Neural progenitor cell (in vitro differentiated cells): Measurements from ENCODE around the gene PSEN2. TPM values are rescaled to one million over a fixed set of nuclear protein-coding genes. Genes with fewer than 3 reads are reported as not detected.

ENCODE experiments used
- DNase-seq: peaks from one replicate; pipeline ENCODE4 v3.0.0-alpha.2; 2016; ENCODE audit warnings: low spot score
- H2AFZ ChIP-seq: fragments of 200-600 bp; sonication (generic); replicated peaks from 2 replicates; pipeline ENCODE4 v1.6.1; 2016; ENCODE audit warnings: antibody characterized with exemption
- H3F3A ChIP-seq: fragments of 200-600 bp; sonication (generic); 2 replicates; pipeline ENCODE4 v1.6.1; 2016; ENCODE audit warnings: antibody characterized with exemption, low read depth
- H3K27ac ChIP-seq: fragments of 200-600 bp; sonication (generic); 2 replicates; pipeline ENCODE4 v1.5.1; 2016; ENCODE audit warnings: mild to moderate bottlenecking
- H3K27me3 ChIP-seq: fragments of 200-600 bp; sonication (generic); 2 replicates; pipeline ENCODE4 v1.6.1; 2016; ENCODE audit warnings: mild to moderate bottlenecking, moderate library complexity
- H3K36me3 ChIP-seq: fragments of 200-600 bp; sonication (generic); 2 replicates; pipeline ENCODE4 v1.5.1; 2016
- H3K4me1 ChIP-seq: fragments of 200-600 bp; sonication (generic); 2 replicates; pipeline ENCODE4 v1.6.1; 2016; ENCODE audit warnings: mixed run types
- H3K4me2 ChIP-seq: fragments of 200-600 bp; sonication (generic); 2 replicates; pipeline ENCODE4 v1.6.1; 2016
- H3K4me3 ChIP-seq: fragments of 200-600 bp; sonication (generic); 2 replicates; pipeline ENCODE4 v1.5.1; 2016
- H3K79me2 ChIP-seq: fragments of 200-600 bp; sonication (generic); 2 replicates; pipeline ENCODE4 v1.6.1; 2016; ENCODE audit warnings: low read depth
- H3K9ac ChIP-seq: fragments of 200-600 bp; sonication (generic); 2 replicates; pipeline ENCODE4 v1.6.1; 2016
- H3K9me3 ChIP-seq: fragments of 200-600 bp; sonication (generic); 2 replicates; pipeline ENCODE4 v1.5.1; 2016; ENCODE audit warnings: low read depth
- H4K20me1 ChIP-seq: fragments of 200-600 bp; sonication (generic); 2 replicates; pipeline ENCODE4 v1.6.1; 2016; ENCODE audit warnings: low read depth
- H3K27ac Mint-ChIP-seq: 3 replicates; pipeline ENCODE4 v1.8.0; 2021; ENCODE audit warnings: mixed read lengths
- H3K27me3 Mint-ChIP-seq: 2 replicates; pipeline ENCODE4 v1.8.0; 2022; ENCODE audit warnings: low read depth, mild to moderate bottlenecking, inconsistent platforms, moderate library complexity, mixed read lengths; ENCODE audit not compliant: insufficient read depth
- H3K36me3 Mint-ChIP-seq: 3 replicates; pipeline ENCODE4 v1.8.0; 2021; ENCODE audit warnings: mixed read lengths
- H3K4me1 Mint-ChIP-seq: 3 replicates; pipeline ENCODE4 v1.8.0; 2021; ENCODE audit warnings: mixed read lengths
- H3K4me3 Mint-ChIP-seq: 3 replicates; pipeline ENCODE4 v1.8.0; 2021; ENCODE audit warnings: mild to moderate bottlenecking, moderate library complexity, mixed read lengths
- H3K9me3 Mint-ChIP-seq: 3 replicates; pipeline ENCODE4 v1.8.0; 2020; ENCODE audit warnings: mixed read lengths
- EZH2 ChIP-seq: fragments of 200-600 bp; sonication (generic); IDR thresholded peaks from 2 replicates; pipeline ENCODE4 v1.6.1; 2017; ENCODE audit warnings: antibody characterized with exemption, mild to moderate bottlenecking, moderate library complexity
- EZH2phosphoT487 ChIP-seq: fragments of 200-600 bp; sonication (generic); IDR thresholded peaks from 2 replicates; pipeline ENCODE4 v1.6.1; 2017; ENCODE audit warnings: antibody characterized with exemption
- total RNA-seq: library from RNA; depleted of rRNA; stranded (reverse); fragments of >200 nt; gene quantifications from 2 replicates; pipeline ENCODE4 v1.2.3, GENCODE V29; 2015; ENCODE audit warnings: low replicate concordance
- TF ChIP-seq, protein P1 (sequence below): fragments of 200-600 bp; sonication (generic); IDR thresholded peaks from 2 replicates; pipeline ENCODE4 v1.5.1; 2017; ENCODE audit warnings: antibody characterized with exemption, mild to moderate bottlenecking

Gene PSEN2
- total RNA-seq, 1 donor from 2014 or later = 11.4 TPM

DNA sequence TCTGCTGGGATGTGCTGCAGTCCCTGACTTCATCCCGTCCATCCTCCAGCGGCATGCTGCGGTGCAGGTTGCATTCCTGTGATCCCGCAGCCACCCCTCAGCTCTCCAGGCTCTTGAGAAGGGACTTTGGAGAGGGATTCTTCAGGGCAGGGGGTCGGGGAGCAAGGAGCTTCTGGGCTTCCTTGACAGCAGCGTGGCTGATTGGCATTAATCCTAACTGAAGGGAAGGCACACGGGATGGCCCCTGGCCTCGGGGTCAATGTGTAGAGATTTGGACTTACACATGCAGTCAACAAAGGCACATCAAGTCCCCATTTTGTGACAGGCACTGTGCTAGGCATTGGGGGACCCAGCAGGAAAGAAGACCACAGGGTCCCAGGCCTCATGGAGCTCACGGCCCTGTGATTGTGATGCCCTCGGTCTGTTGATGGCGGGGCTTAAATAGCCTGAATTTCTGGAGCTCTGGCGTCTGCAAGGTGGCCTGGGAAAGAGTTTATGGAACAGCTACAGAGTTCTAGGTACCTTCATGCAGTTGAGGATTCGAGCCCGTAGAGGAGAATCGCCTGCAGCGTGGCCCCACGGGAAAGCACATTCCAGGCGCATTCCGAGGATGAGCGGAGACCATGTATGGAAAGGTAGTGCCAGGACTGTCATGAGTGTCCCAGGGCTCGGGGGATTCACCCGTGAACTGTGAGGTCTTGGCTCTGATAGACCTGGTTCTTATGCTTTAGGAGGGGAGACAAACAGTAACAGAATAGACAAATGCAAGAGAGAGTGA lies 20.1 kb downstream of the PSEN2 start:
- Mint-ChIP-seq H3K4me3 (no peak overlapping the region), H3K27me3 (peaks cover 9% of the 10 kb centered on the region), H3K27ac (peak overlapping the region; percentile 83), H3K36me3 (peaks cover 10% of the 10 kb centered on the region), H3K4me1 (peaks cover 3% of the 10 kb centered on the region), H3K9me3 (no peaks in the 10 kb centered on the region)
- Histone ChIP-seq H3K9ac (no peak overlapping the region), H3K27ac (no peak overlapping the region), H3F3A (no peaks in the 10 kb centered on the region), H3K4me3 (no peak overlapping the region), H3K4me2 (no peak overlapping the region), H3K79me2 (no peaks in the 10 kb centered on the region), H3K4me1 (no peaks in the 10 kb centered on the region), H3K36me3 (no peaks in the 10 kb centered on the region), H3K27me3 (no peaks in the 10 kb centered on the region), H2AFZ (no peak overlapping the region), H3K9me3 (no peaks in the 10 kb centered on the region), H4K20me1 (no peaks in the 10 kb centered on the region)
- DNase-seq = no peak
- TF ChIP-seq, protein P1, sequence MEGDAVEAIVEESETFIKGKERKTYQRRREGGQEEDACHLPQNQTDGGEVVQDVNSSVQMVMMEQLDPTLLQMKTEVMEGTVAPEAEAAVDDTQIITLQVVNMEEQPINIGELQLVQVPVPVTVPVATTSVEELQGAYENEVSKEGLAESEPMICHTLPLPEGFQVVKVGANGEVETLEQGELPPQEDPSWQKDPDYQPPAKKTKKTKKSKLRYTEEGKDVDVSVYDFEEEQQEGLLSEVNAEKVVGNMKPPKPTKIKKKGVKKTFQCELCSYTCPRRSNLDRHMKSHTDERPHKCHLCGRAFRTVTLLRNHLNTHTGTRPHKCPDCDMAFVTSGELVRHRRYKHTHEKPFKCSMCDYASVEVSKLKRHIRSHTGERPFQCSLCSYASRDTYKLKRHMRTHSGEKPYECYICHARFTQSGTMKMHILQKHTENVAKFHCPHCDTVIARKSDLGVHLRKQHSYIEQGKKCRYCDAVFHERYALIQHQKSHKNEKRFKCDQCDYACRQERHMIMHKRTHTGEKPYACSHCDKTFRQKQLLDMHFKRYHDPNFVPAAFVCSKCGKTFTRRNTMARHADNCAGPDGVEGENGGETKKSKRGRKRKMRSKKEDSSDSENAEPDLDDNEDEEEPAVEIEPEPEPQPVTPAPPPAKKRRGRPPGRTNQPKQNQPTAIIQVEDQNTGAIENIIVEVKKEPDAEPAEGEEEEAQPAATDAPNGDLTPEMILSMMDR = no peak
- TF ChIP-seq EZH2phosphoT487 (no peak), EZH2 (no peak)

- no peak overlapping the region for H3K9ac ChIP-seq
- no peak for TF ChIP-seq EZH2phosphoT487
- TF ChIP-seq, protein P1 = no peak
- TF ChIP-seq EZH2 = no peak
- H3K27ac ChIP-seq = no peak overlapping the region
- no peak overlapping the region for H2AFZ ChIP-seq
- no peak overlapping the region for H3K4me3 ChIP-seq
- no peaks in the 10 kb centered on the region for H3K9me3 ChIP-seq
- H3K27me3 ChIP-seq = no peaks in the 10 kb centered on the region
- no peak overlapping the region for H3K4me2 ChIP-seq
- H3K4me1 ChIP-seq = no peaks in the 10 kb centered on the region
- Mint-ChIP-seq H3K36me3 (peaks cover 10% of the 10 kb centered on the region), H3K4me3 (no peak overlapping the region), H3K9me3 (no peaks in the 10 kb centered on the region), H3K4me1 (peaks cover 3% of the 10 kb centered on the region), H3K27me3 (peaks cover 9% of the 10 kb centered on the region), H3K27ac (no peak overlapping the region)
- DNase-seq = no peak
- no peaks in the 10 kb centered on the region for H3K36me3 ChIP-seq
- no peaks in the 10 kb centered on the region for H3K79me2 ChIP-seq
- H3F3A ChIP-seq = no peaks in the 10 kb centered on the region
- no peaks in the 10 kb centered on the region for H4K20me1 ChIP-seq
Observed at GRCh38 chr1:226891346-226891745, 20.9 kb downstream of the PSEN2 start.

DNA sequence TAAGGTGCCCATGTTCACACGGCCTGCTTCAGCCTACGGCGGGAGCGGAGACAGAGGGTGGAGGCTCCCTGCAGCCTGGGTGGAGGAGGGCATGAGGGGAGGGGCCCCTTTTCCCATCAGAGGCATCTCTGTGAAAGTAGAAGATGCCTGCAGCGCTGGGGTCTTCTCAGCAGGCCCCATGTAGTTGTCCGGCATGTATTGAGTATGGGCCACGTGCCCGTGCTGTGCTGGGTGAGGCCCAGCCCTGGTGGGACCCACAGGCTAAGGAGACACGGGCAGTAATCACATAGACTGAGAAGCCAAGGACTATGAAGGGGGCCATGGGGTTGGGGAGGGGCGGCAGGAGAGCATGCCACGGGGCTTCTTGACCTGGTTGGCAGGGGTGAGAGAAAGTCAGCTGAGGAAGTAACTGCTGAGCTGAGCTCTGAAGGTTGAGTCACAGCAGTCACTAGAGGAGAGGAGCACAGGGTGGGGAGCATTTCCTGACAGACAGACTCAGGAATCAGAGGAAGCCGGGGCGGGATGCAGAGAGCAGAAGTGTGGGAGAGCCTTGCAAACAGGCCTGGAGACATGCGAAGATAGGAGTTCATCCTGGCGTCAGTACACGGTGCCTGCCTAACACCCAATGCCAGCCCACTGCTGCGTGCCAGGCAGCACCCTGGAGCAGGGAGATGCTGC lies 21.6 kb downstream of the PSEN2 start:
- Histone ChIP-seq H3K79me2 (no peaks in the 10 kb centered on the region), H4K20me1 (no peaks in the 10 kb centered on the region), H3K9me3 (no peaks in the 10 kb centered on the region), H3K36me3 (no peaks in the 10 kb centered on the region), H3K27ac (no peak overlapping the region), H3F3A (no peaks in the 10 kb centered on the region), H3K4me2 (no peak overlapping the region), H3K27me3 (no peaks in the 10 kb centered on the region), H3K4me3 (no peak overlapping the region), H3K9ac (no peak overlapping the region), H3K4me1 (no peaks in the 10 kb centered on the region), H2AFZ (no peak overlapping the region)
- Mint-ChIP-seq H3K27ac (no peak overlapping the region), H3K27me3 (peaks cover 9% of the 10 kb centered on the region), H3K4me3 (no peak overlapping the region), H3K9me3 (no peaks in the 10 kb centered on the region), H3K4me1 (peaks cover 3% of the 10 kb centered on the region), H3K36me3 (peaks cover 9% of the 10 kb centered on the region)
- DNase-seq = no peak
- TF ChIP-seq EZH2phosphoT487 (no peak), EZH2 (no peak)
- TF ChIP-seq, protein P1 = no peak
